ENCODE measurements around the gene SNX5. TPM values are rescaled to one million over a fixed set of nuclear protein-coding genes. Genes with fewer than 3 reads are reported as not detected.

SNX5 gene
- total and polyA plus RNA-seq, 2 of the 13 experiments (the other 11 are each of a cell fraction or from before 2014, with no cell fraction given): 664 to 1,040 TPM

GRCh38 chr20:17939622-17940223, 28.9 kb downstream of the SNX5 start (continued):
- TF ChIP-seq ZBTB40 (IDR thresholded peaks at IDR 0.05): no peak
- peak; percentile 63 for TF ChIP-seq ZBTB40 (CRISPR knock-in tag; IDR thresholded peaks at IDR 0.05)
- TF ChIP-seq SNAPC4 (CRISPR knock-in tag; IDR thresholded peaks at IDR 0.05): peak; percentile 17; the same call in 1 of the 2 replicates
- peak; percentile 19; the same call in 1 of the 2 replicates for TF ChIP-seq PHF21A (CRISPR knock-in tag; IDR thresholded peaks at IDR 0.05)
- TF ChIP-seq FOXM1 (CRISPR knock-in tag; IDR thresholded peaks at IDR 0.05): peak; percentile 68
- 0 out of 2 replicates have a peak, but pooled peaks have one; percentile 72 for TF ChIP-seq ZBTB42 (CRISPR knock-in tag; IDR thresholded peaks at IDR 0.05)
- TF ChIP-seq ZBTB4 (CRISPR knock-in tag; IDR thresholded peaks at IDR 0.05; ENCODE audit: borderline replicate concordance): 0 out of 2 replicates have a peak, but pooled peaks have one; percentile 23
- no peak for TF ChIP-seq ZNF839 (CRISPR knock-in tag; IDR thresholded peaks at IDR 0.05; ENCODE audit: borderline replicate concordance)
- no peak for TF ChIP-seq ASH2L (IDR thresholded peaks at IDR 0.05; ENCODE audit: insufficient read length, low read depth, low read length)
- peak; percentile 7; the same call in 1 of the 2 replicates for TF ChIP-seq FOXO1 (CRISPR knock-in tag; IDR thresholded peaks at IDR 0.05)
